SKM-1 (cell line): ENCODE measurements around the gene PPA2.

ENCODE experiments used
- DNase-seq: peaks from one replicate; lab custom pipeline; 2025; ENCODE audit not compliant: unreplicated experiment; lab: John Stamatoyannopoulos, UW

The PPA2 gene

GRCh38 chr4:105327222-105327621 is 146.6 kb downstream of the PPA2 start:
- DNase-seq, result no peak
